ENCODE results near the gene LRRC56.

Gene LRRC56

DNA sequence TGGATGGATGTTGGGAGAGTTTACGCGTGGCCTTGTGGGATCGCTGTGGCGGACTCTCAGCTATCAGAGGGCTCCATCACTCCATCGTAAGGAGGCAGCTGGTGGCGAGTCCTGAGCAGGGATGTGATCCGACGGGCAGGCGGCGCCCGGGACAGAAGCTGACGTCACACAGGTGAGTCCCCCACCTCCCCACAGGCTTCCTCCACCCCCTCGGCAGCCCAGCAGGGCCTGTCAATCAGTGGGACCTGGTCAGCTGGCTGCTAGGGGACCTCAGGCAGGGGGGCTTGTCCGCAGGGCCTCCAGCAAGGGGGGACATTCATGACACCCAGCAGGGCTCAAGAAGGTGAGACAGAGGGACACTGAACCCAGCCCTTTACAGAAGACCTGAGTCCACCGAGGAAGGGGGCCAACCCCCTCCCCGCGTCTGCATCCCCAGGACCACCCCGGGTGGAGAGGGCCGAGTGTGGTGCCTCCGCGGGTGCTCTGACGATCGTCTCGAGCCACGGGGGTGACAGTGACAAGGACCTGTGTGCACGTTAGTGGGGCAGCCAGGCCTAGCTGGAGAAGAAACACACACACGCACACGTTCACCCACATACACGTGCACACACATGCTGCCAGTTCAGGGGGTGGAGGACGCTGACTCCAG is 9.0 kb upstream of the LRRC56 start:
- DNase-seq = no peak

GRCh38 chr11:528815-529727 is 8.3 kb upstream of the LRRC56 start:
- no peak for DNase-seq

DNA sequence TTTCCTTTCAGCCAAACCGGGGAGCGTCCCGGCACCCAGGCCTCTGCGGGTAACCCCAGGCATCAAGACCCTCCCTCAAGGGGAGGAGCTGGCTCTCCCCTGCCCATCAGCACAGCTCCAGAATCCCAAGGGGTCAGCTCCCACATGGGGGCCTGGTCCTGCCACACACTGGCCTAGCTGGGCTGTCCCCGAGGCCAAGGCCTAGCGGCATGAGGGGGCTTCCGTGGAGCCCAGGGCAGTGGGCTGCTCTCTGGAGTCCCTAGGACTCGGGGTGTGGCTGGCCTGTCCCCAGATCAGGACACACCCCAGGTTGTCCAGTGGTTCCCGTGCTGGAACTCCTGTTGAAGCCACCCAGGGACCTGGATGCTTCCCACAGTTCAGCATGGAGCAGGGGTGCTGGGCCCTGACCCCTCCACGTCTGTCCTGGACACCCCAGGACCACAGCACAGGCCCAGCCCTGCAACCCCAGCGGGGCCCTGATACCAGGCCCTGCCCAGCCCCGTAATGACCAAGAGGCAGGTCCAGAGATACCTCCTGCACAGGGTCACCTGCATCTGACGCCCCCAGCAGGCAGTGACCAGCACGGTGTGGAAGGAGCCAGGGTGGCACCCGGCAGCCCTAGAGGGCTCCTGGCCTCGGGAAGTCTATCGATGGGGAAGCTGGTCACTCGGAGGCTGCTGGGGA is 7.5 kb upstream of the LRRC56 start:
- no peak for DNase-seq

- no peak for DNase-seq
These were observed 6.1 kb upstream of the LRRC56 start for GRCh38 chr11:530960-531831.

DNA sequence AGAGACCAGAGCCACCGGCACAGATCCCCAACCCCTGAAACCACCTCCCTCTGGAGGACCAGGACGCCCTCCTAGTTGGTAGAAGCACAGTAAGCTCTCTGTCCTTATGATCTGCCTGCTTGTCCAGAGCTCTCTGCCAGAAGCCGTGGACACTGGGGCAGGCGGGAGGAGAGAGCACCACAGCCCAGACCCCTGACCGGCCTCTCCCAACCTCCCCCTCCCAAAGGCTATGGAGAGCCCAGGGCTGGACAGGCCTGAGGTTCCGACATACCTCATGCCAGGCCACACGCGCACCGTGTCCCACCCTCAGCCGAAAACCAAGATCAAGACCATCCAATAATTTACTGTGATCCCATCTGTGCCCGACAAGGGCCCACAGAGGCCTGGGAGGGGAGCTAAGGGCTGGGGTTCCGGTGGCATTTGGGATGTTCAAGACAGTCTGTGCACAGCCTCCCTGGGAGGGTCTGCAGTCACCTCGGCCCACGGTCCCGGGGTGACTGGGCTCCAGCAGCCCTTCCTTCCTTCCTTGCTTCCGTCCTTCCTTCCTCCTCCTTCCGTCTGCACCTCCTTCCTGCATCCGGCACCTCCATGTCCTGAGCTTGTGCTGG is 5.3 kb upstream of the LRRC56 start:
- DNase-seq = no peak

GRCh38 chr11:532527-532985 is 4.8 kb upstream of the LRRC56 start:
- no peak for DNase-seq

GRCh38 chr11:532986-533585 is 4.2 kb upstream of the LRRC56 start:
- DNase-seq = no peak

- no peak for DNase-seq
These were observed 3.5 kb upstream of the LRRC56 start for GRCh38 chr11:533586-534395.

- DNase-seq = no peak
These were observed 2.7 kb upstream of the LRRC56 start for GRCh38 chr11:534396-535209.

DNA sequence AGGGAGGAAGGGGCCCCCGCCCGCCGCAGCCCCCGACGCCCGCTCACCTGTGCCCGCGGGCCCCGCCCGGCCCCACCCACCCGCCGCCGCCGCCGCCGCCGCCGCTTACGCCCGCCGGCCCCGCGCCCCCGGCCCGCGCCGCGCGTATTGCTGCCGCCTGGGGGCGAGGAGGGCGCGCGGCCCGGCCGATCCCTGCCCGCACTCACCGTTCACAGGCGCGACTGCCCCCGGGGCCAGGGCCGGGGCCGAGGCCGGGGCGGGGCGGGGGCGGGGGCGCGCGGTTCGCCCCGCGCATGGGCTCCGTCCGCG is 2.2 kb upstream of the LRRC56 start:
- DNase-seq = no peak

GRCh38 chr11:535519-536454 is 1.5 kb upstream of the LRRC56 start, which contains the start of gene HRAS:
Gene HRAS, minus strand, starts transcription at chr11:535576.
- DNase-seq = peak; percentile 87

DNA sequence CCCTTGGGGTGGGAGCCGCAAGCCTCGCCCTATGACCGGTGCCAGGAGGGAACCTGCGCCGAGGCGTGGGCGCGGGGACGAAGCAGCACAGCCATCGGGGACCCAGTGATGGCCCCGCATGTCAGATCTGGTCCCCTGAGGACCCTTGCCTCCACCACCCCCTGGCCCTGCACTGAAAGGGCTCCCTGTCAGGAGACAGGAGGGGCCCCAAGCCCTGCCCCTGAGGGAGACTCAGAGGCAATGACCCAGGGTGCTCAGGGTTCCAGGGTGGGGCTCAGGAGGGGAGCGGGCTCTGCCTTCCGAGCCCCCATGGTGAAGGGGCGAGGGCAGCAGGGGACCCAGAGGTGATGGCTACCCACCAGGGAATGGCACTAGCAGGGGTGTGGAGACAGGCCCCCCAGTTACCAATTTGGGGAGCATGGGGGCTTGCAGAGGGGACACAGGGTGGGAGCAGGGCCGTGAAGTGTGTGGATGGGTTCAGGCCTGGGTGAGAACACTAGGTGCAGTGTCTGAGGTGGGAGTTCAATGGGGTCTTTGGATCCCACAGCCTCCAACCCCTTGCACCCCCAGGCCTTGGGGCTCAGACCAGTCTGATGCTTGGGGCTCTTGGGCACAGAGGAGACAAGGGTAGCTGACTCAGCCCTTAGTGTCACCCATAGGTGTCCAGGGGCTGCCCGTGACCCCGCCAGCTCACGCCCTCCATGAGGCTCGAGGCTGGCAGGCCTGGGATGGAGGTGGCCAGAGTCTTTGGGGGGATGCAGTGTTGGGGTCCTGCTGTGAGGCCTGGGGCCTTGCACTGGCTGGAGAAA is 499 bp downstream of the LRRC56 start:
- no peak for DNase-seq

DNA sequence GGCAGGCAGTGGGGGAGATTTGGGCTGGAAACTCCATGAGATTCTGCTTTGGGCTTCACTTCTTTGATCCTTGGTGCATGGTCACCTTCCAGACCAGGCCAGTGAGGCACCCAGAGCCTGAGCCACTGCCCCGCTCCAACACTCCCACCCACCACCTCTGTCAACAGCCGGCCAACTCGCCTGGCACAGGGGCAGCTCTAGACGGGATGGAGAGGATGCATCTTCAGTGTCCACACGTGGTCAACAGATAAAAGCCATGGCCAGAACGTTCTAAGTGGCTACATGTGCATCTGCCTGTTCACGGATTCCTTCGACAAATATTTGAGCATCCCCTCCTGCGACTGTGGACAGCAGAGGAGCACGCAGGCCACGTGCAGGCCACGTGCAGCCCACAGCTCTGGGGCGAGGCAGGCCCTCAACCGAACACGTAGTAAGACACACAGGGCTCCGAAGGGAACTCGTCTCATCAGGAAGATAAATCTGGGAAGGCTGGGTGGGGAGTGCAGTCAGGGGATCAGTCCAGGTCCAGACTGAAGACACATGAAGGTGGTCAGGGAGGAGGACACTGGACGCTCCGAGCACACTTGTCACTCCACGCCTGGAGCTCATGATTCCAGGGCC is 1.2 kb downstream of the LRRC56 start:
- DNase-seq = no peak

- DNase-seq = no peak
These were observed 2.7 kb downstream of the LRRC56 start for GRCh38 chr11:539971-540481.

DNA sequence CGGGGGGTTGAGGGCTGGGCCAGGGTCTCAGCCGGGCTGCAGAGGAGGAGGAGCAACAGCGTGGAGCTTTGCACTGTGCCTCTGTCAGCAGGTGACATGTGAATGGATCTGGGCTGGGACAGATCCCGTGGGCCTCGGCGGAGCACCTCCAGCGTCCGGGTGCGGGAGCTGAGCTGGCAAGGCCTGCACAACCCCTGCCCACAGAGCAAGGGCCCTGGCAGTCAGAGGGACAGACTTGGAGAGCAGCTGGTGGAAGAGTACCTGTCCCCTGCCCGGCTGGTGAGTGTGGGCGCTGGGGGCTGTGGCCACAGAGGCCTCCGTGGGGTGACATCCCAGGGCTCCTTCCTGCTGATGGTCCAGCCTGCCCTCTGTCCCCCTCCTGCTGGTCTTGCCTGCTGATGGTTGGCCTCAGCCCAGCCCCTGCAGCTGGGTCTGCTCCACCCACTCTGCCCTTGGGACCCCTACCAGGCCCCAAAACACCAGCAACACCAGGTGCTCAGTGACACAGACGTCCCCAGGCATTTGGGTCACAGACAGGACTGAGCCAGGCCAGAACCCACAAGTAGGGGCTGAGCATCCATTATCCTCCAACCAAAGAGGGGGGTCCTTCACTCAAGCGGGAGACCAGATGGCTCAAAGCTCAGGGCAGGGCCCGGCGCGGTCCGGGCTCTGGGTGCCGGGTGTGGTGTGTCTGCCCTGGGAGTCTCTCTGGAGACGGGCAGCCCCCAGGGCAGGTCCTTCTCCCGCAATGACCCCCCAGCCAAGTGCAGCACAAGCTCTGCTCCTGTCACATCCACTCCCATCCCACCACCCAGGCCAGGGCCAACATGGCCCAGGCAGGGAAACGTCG is 3.5 kb downstream of the LRRC56 start:
- DNase-seq = no peak

- DNase-seq = no peak
These were observed 4.1 kb downstream of the LRRC56 start for GRCh38 chr11:541433-541885.

Data from amniotic stem cell (primary cell).